HepG2 (cell line): ENCODE data around the gene PRR12. TPM values are rescaled to one million over a fixed set of nuclear protein-coding genes. Genes with fewer than 3 reads are reported as not detected.

Source experiments
- CEBPB ChIP-seq: IDR thresholded peaks from 2 replicates; pipeline ENCODE4 v1.6.1; 2011; ENCODE audit warnings: low read depth, low read length, improper control_type of control experiment, borderline replicate concordance
- CEBPZ ChIP-seq: IDR thresholded peaks from 2 replicates; pipeline ENCODE4 v1.6.1; 2012; ENCODE audit warnings: low read length, improper control_type of control experiment
- GPBP1L1 ChIP-seq: sonication (generic); formaldehyde crosslinking; IDR thresholded peaks from 2 replicates; pipeline ENCODE4 v1.5.0; 2020; ENCODE audit warnings: mild to moderate bottlenecking, missing genetic modification reagents
- HOXD1 ChIP-seq: sonication (generic); formaldehyde crosslinking; IDR thresholded peaks from 2 replicates; pipeline ENCODE4 v1.5.0; 2020; ENCODE audit warnings: missing genetic modification reagents
- NR1H2 ChIP-seq: sonication (generic); formaldehyde crosslinking; IDR thresholded peaks from 2 replicates; pipeline ENCODE4 v1.8.1; 2022; ENCODE audit warnings: low read depth, missing genetic modification reagents, borderline replicate concordance
- ONECUT2 ChIP-seq: sonication (generic); formaldehyde crosslinking; IDR thresholded peaks from 2 replicates; pipeline ENCODE4 v1.4.0; 2020; ENCODE audit warnings: missing genetic modification reagents
- PREB ChIP-seq: sonication (generic); formaldehyde crosslinking; IDR thresholded peaks from 2 replicates; pipeline ENCODE4 v1.4.0; 2020; ENCODE audit warnings: missing genetic modification reagents
- SETDB1 ChIP-seq: sonication (generic); formaldehyde crosslinking; IDR thresholded peaks from 2 replicates; pipeline ENCODE4 v1.5.1; 2020; ENCODE audit warnings: missing genetic modification reagents, mild to moderate bottlenecking, borderline replicate concordance
- ZBTB39 ChIP-seq: sonication (generic); formaldehyde crosslinking; IDR thresholded peaks from 2 replicates; pipeline ENCODE4 v1.5.0; 2020; ENCODE audit warnings: missing genetic modification reagents
- ZGPAT ChIP-seq: IDR thresholded peaks from 2 replicates; pipeline ENCODE4 v1.6.1; 2016; ENCODE audit warnings: mild to moderate bottlenecking
- ZNF513 ChIP-seq: sonication (generic); formaldehyde crosslinking; conservative IDR thresholded peaks from 2 replicates; pipeline ENCODE4 v1.5.0; 2020; ENCODE audit warnings: missing genetic modification reagents
- ZNF564 ChIP-seq: sonication (generic); formaldehyde crosslinking; IDR thresholded peaks from 2 replicates; pipeline ENCODE4 v1.8.1; 2023; ENCODE audit warnings: mild to moderate bottlenecking, missing genetic modification reagents
- ZNF615 ChIP-seq: sonication (generic); formaldehyde crosslinking; IDR thresholded peaks from 2 replicates; pipeline ENCODE4 v1.5.0; 2020; ENCODE audit warnings: mild to moderate bottlenecking, missing genetic modification reagents, borderline replicate concordance
- polyA plus RNA-seq, 8 experiments: library from polyadenylated mRNA; depleted of rRNA in 3 of 8; stranded (reverse) in 7 of 8; unstranded in 1 of 8; fragments of >200 nt; fragmentation: Illumina TruSeq in 4 of 8; extraction: Trizol in 4 of 8; gene quantifications; 2 replicates each; pipeline versions ENCODE4 v1.2.1 to v1.2.3, GENCODE V29; 2011 to 2016; ENCODE audit warnings: low read depth in 4 of 8, missing spikeins in 1 of 8, mixed read lengths in 1 of 8; ENCODE audit not compliant: insufficient read depth in 1 of 8
- total RNA-seq, 5 experiments: library from RNA; depleted of rRNA; stranded (reverse); fragments of >200 nt; fragmentation: Illumina TruSeq; extraction: Trizol; gene quantifications; 2 replicates each; pipeline ENCODE4 v1.2.3, GENCODE V29; 2016; ENCODE audit warnings: low read depth in 1 of 5

Gene PRR12
- total and polyA plus RNA-seq, 2 of the 13 experiments (the other 11 are each of a cell fraction or from before 2014, with no cell fraction given) = 0.62 to 1.5 TPM

GRCh38 chr19:49672131-49672919 is 81.3 kb downstream of the PRR12 start (continued):
- TF ChIP-seq PREB (CRISPR knock-in tag) (no peak), ZBTB39 (CRISPR knock-in tag) (no peak), HOXD1 (no peak), ZNF513 (CRISPR knock-in tag) (no peak), ZGPAT (CRISPR knock-in tag) (peak; percentile 68), ZNF564 (no peak), GPBP1L1 (CRISPR knock-in tag) (no peak), ONECUT2 (CRISPR knock-in tag) (no peak), CEBPZ (no peak), ZNF615 (CRISPR knock-in tag) (no peak), CEBPB (no peak), NR1H2 (CRISPR knock-in tag) (no peak), SETDB1 (no peak)
